Osteoblast (primary cell): Measurements from ENCODE around the gene CADM4. TPM values are rescaled to one million over a fixed set of nuclear protein-coding genes. Genes with fewer than 3 reads are reported as not detected.

Experiments used
- DNase-seq: peaks from one replicate; pipeline ENCODE4 v3.0.0; 2011; ENCODE audit warnings: low spot score, mixed read lengths; ENCODE audit not compliant: insufficient read length; ENCODE audit errors: missing footprints
- H2AFZ ChIP-seq: 2 replicates; pipeline ENCODE4 v1.6.0; 2011; ENCODE audit warnings: mild to moderate bottlenecking, low read length
- H3K27ac ChIP-seq: 2 replicates; pipeline ENCODE4 v1.5.1; 2011; ENCODE audit warnings: mild to moderate bottlenecking, low read depth, low read length, moderate library complexity
- H3K27me3 ChIP-seq: 2 replicates; pipeline ENCODE4 v1.6.0; 2012; ENCODE audit warnings: mild to moderate bottlenecking, control low read depth, inconsistent platforms, low read length, moderate library complexity; ENCODE audit not compliant: insufficient read depth
- H3K36me3 ChIP-seq: 2 replicates; pipeline ENCODE4 v1.5.1; 2011; ENCODE audit warnings: mild to moderate bottlenecking, low read length, control low read depth, moderate library complexity; ENCODE audit not compliant: insufficient read depth
- H3K4me1 ChIP-seq: 2 replicates; pipeline ENCODE4 v1.5.1; 2011; ENCODE audit warnings: mild to moderate bottlenecking, low read length, control low read depth, moderate library complexity; ENCODE audit not compliant: insufficient read depth
- H3K4me2 ChIP-seq: 2 replicates; pipeline ENCODE4 v1.6.0; 2011; ENCODE audit warnings: mild to moderate bottlenecking, low read length; ENCODE audit not compliant: insufficient read depth
- H3K4me3 ChIP-seq: fragments of 200-600 bp; sonication (generic); 3 replicates; pipeline ENCODE4 v1.5.1; 2012; ENCODE audit warnings: mild to moderate bottlenecking, low read length, inconsistent platforms; ENCODE audit not compliant: insufficient read depth
- H3K79me2 ChIP-seq: 2 replicates; pipeline ENCODE4 v1.6.0; 2012; ENCODE audit warnings: mild to moderate bottlenecking, low read length, control low read depth, inconsistent platforms; ENCODE audit not compliant: insufficient read depth
- H3K9me3 ChIP-seq: 2 replicates; pipeline ENCODE4 v1.5.1; 2011; ENCODE audit warnings: low read depth, low read length, control low read depth
- H4K20me1 ChIP-seq: 2 replicates; pipeline ENCODE4 v1.6.0; 2012; ENCODE audit warnings: mild to moderate bottlenecking, low read length, control low read depth; ENCODE audit not compliant: insufficient read depth
- total RNA-seq: library from RNA; depleted of rRNA; stranded (reverse); fragments of >200 nt; gene quantifications from 2 replicates; pipeline ENCODE4 v1.2.3, GENCODE V29; 2012
- TF ChIP-seq, protein P1 (sequence below): IDR thresholded peaks from 2 replicates; pipeline ENCODE4 v1.5.1; 2011; ENCODE audit warnings: mild to moderate bottlenecking, low read depth, low read length, moderate library complexity; ENCODE audit errors: extremely low read depth

Gene CADM4
- total RNA-seq, 1 donor = 1.4 TPM

DNA sequence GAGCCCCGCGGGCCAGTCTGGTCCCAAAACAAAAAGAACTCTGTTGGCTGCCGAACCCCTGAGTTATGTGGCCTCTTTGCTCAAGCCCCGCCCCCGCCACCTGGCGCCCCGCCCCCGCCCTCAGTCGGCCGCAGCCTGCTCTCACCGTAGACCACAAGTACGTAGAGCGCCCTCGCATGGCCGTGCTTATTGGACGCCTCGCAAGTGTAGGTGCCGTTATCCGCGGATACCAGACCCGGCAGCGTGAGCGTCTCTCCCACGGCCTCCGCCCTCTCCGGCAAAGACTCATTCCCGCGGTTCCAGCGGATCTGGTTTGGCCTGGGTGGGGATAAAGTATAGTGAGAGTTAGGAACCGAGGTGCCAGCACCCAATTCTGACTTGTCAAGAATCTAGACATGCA, 14.7 kb downstream of the CADM4 start:
- H3K4me2 ChIP-seq = no peak overlapping the region
- H3K4me1 ChIP-seq = peaks cover 3% of the 10 kb centered on the region
- no peak overlapping the region for H3K27ac ChIP-seq
- no peak overlapping the region for H3K4me3 ChIP-seq
- TF ChIP-seq, protein P1, sequence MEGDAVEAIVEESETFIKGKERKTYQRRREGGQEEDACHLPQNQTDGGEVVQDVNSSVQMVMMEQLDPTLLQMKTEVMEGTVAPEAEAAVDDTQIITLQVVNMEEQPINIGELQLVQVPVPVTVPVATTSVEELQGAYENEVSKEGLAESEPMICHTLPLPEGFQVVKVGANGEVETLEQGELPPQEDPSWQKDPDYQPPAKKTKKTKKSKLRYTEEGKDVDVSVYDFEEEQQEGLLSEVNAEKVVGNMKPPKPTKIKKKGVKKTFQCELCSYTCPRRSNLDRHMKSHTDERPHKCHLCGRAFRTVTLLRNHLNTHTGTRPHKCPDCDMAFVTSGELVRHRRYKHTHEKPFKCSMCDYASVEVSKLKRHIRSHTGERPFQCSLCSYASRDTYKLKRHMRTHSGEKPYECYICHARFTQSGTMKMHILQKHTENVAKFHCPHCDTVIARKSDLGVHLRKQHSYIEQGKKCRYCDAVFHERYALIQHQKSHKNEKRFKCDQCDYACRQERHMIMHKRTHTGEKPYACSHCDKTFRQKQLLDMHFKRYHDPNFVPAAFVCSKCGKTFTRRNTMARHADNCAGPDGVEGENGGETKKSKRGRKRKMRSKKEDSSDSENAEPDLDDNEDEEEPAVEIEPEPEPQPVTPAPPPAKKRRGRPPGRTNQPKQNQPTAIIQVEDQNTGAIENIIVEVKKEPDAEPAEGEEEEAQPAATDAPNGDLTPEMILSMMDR = no peak
- no peaks in the 10 kb centered on the region for H4K20me1 ChIP-seq
- peak; percentile 84 for DNase-seq
- no peaks in the 10 kb centered on the region for H3K79me2 ChIP-seq
- no peak overlapping the region for H2AFZ ChIP-seq
- no peaks in the 10 kb centered on the region for H3K9me3 ChIP-seq
- no peaks in the 10 kb centered on the region for H3K36me3 ChIP-seq
- H3K27me3 ChIP-seq = no peaks in the 10 kb centered on the region

DNA sequence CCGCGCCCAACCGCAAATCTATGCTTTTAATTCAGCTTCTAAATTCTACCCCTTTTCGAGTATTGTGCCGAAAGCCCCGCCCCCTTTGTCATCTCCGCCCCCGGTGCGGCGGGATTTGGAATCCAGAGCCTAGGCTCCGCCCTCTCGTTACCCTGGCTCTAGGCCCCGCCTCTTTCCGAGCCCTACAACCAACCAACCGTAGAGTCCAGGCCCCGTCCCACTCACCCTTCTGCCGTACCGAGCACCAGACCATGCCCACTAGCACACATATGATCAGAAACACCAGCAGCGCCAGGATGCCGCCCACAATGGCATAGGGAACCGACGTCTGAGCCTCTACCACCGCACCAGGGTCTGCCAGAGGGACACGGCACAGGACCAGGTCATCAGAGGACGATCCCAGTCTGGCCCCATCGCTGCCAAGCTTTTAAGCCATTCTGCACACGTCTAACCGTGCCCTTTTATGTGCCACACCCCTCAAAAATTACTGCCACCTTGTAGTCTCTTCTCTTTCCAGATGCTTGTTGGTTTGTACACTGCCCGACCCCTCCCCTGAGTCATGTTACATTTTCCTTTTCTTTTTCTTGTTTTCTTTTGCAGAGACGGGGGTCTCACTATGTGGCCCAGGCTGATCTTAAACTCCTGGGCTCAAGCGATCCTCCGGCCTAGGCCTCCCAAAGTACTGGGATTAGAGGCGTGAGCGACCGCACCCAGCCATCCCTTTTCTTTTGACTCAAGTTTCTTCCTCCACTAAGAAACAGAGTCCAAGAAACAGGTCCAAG, 15.6 kb downstream of the CADM4 start:
- H3K4me1 ChIP-seq = peaks cover 3% of the 10 kb centered on the region
- no peaks in the 10 kb centered on the region for H4K20me1 ChIP-seq
- H3K9me3 ChIP-seq = no peaks in the 10 kb centered on the region
- no peak overlapping the region for H2AFZ ChIP-seq
- no peak overlapping the region for H3K4me2 ChIP-seq
- H3K27ac ChIP-seq = no peak overlapping the region
- TF ChIP-seq, protein P1 = no peak
- no peaks in the 10 kb centered on the region for H3K36me3 ChIP-seq
- DNase-seq = peak; percentile 4
- H3K4me3 ChIP-seq = no peak overlapping the region
- no peaks in the 10 kb centered on the region for H3K27me3 ChIP-seq
- peaks cover 2% of the 10 kb centered on the region for H3K79me2 ChIP-seq

DNA sequence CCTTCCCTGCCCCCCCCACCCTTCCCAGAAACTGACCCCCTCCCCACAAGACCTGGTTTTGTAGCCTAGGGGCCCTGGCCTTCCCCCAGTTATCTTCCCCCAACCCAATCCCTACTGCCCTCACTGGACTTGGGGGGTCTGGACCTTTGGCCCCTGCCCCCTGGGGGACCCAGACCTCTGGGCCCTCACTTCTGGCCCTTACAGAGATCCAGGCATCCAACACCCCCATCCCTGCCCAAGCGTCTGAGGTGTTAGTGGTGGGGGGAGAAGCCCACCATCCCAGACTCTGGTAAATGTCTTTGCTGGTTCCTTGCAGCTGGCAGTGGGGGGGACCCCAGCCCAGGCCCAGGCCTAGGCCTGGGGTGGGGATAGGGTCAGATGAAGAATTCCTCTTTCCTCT, 16.7 kb downstream of the CADM4 start:
- H3K27ac ChIP-seq = no peak overlapping the region
- H4K20me1 ChIP-seq = no peaks in the 10 kb centered on the region
- H3K27me3 ChIP-seq = no peaks in the 10 kb centered on the region
- peaks cover 11% of the 10 kb centered on the region for H3K79me2 ChIP-seq
- peak; percentile 54 for DNase-seq
- peaks cover 12% of the 10 kb centered on the region for H3K4me1 ChIP-seq
- TF ChIP-seq, protein P1 = no peak
- no peak overlapping the region for H2AFZ ChIP-seq
- H3K4me2 ChIP-seq = no peak overlapping the region
- no peak overlapping the region for H3K4me3 ChIP-seq
- no peaks in the 10 kb centered on the region for H3K36me3 ChIP-seq
- no peaks in the 10 kb centered on the region for H3K9me3 ChIP-seq

DNA sequence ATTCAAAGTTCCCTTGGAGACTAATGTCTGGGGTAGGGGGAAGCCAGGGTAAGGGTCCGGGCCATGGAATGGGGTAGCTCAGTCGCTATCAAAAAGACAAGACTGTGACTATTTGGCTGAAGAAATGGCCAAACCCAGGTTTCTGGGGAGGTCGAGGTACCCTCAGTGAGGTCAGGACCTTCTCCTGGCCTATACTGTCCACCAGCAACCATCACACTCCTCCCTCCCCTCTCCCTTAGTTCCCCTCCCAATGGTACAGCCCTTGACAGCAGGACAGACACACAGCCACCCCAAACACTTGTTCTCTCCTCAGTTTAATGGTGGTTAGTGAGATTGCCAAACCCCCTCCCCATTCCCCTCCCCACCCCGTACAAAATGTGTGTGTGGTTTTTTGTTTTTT, 17.6 kb downstream of the CADM4 start:
- H3K79me2 ChIP-seq = peaks cover 17% of the 10 kb centered on the region
- H3K9me3 ChIP-seq = no peaks in the 10 kb centered on the region
- H3K4me1 ChIP-seq = peaks cover 12% of the 10 kb centered on the region
- H3K27me3 ChIP-seq = no peaks in the 10 kb centered on the region
- no peak overlapping the region for H3K4me3 ChIP-seq
- H3K4me2 ChIP-seq = no peak overlapping the region
- no peak overlapping the region for H3K27ac ChIP-seq
- H4K20me1 ChIP-seq = no peaks in the 10 kb centered on the region
- no peak overlapping the region for H2AFZ ChIP-seq
- TF ChIP-seq, protein P1 = no peak
- no peaks in the 10 kb centered on the region for H3K36me3 ChIP-seq
- peak; percentile 21 for DNase-seq
